GM18499 (cell line): ENCODE results near the gene MRPS33.
"Not testable (repeated sequence)": the region's sequence is repeated elsewhere in the genome, so short reads cannot be mapped to it uniquely, and the experiment has no call there.

ENCODE experiments used
- ATAC-seq: cut with Tn5 transposase; IDR thresholded peaks from one replicate; pipeline ENCODE4 v1.9.1; 2021; ENCODE audit warnings: moderate number of reproducible peaks; ENCODE audit not compliant: insufficient read depth, unreplicated experiment

Gene MRPS33

DNA sequence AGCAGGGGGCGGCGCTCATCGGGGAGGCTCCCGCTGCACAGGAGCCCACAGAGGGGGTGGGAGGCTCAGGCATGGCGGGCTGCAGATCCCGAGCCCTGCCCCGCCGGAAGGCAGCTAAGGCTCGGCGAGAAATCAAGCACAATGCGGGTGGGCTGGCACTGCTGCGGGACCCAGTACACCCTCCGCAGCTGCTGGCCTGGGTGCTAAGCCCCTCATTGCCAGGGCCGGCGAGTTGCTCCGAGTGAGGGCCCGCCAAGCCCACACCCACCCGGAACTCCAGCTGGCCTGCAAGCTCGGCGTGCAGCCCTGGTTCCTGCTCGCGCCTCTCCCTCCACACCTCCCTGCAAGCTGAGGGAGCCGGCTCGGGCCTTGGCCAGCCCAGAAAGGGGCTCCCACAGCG, 57.8 kb downstream of the MRPS33 start:
- not testable (repeated sequence) for ATAC-seq
